ENCODE results near the gene A1BG. TPM values are rescaled to one million over a fixed set of nuclear protein-coding genes. Genes with fewer than 3 reads are reported as not detected.

A1BG gene
- total RNA-seq, 2 experiments from 2014 or later = 8.5 to 9.9 TPM

DNA sequence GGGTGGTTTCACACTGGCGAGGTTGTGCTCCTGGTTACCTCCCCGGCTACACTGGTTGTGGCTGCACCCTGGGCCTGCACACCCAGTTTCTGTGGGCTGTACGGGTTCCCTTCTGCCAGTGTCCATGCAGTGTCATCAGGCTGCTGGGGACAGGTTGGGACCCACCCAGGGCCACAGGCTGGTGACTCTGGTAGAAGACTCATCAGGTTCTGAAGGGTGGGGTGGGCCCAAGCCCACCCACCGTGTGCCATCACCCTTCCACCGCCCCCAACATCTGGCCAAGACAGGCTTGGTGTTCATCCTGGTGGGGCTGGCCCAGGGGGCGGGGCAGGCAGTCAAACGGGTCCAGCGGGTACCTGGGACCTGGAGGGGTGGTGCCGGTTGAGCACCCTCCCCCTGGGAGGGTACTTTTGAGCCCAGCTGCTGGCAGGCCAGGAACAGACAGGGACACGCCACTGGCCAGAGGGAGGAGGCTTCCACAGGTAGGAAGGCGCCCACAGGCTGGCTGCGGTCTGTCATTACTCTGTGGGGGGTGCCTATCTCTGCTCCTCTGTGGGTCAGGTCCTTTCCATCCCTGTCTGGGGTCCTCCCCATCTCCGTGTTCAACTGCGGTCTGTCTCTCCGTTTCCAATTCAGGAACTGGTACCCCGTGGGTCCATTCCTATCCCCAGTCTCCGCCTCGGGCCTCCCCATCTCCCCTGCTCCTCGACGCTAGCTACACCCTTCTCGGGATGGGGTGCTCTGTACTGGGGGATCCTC, 42.1 kb upstream of the A1BG start, which contains the start of gene RNF225:
TSS of gene RNF225 (plus strand) at position 437 of the 759 bp plus-strand sequence. CDS start 434 bp downstream, outside the sequence.
- peaks cover 30% of the 10 kb centered on the region for H3K4me1 Mint-ChIP-seq
- peaks cover 41% of the 10 kb centered on the region for H3K36me3 Mint-ChIP-seq (ENCODE audit: low read depth)
- CTCF ChIA-PET = interaction anchor here (0.6 kb wide), 1 partner anchor 159 kb away, joined by 7 read pairs; no protein-coding TSS in a partner anchor
- H3K27me3 Mint-ChIP-seq = no peaks in the 10 kb centered on the region
- POLR2A ChIA-PET = interaction anchor here (1.2 to 1.8 kb wide), 2 partner anchors 8 to 33 kb away, joined by 4 to 6 read pairs; partner anchors contain the start of genes RPS5 and ZNF497
- no peaks in the 10 kb centered on the region for H3K9me3 Mint-ChIP-seq
- no peak for DNase-seq
- no peak within 1 kb of the TSS for H3K4me3 Mint-ChIP-seq
- no peak within 1 kb of the TSS for H3K27ac Mint-ChIP-seq

DNA sequence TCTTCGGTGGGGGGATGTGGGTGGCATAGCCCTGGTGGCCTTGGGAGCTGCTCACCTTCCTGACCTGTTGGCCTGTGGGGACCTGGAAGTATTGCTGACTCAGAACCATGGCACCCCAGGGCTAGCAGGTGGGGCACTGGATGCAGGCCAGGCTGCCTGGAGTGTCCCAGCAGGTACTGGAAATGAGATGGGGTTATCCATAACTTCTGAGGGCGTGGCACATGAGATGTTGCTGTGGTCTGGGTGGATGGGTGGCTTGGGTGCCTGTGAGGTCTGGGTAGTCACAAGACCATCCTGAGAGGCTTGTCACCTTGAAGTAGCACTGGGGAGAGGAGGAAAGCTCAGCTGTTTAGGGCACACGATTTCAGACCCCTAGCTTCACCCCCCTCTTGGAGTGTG, 41.5 kb upstream of the A1BG start:
- no peak for DNase-seq
- Mint-ChIP-seq H3K36me3 (ENCODE audit: low read depth) (peaks cover 45% of the 10 kb centered on the region), H3K9me3 (no peaks in the 10 kb centered on the region), H3K4me3 (no peak overlapping the region), H3K27me3 (no peaks in the 10 kb centered on the region), H3K27ac (no peak overlapping the region), H3K4me1 (peaks cover 28% of the 10 kb centered on the region)
- ChIA-PET CTCF (interaction anchor here (0.6 kb wide), 1 partner anchor 159 kb away, joined by 7 read pairs; no protein-coding TSS in a partner anchor), POLR2A (interaction anchor here (1.2 to 1.8 kb wide), 2 partner anchors 8 to 32 kb away, joined by 4 to 6 read pairs; partner anchors contain the start of genes RPS5 and ZNF497)

DNA sequence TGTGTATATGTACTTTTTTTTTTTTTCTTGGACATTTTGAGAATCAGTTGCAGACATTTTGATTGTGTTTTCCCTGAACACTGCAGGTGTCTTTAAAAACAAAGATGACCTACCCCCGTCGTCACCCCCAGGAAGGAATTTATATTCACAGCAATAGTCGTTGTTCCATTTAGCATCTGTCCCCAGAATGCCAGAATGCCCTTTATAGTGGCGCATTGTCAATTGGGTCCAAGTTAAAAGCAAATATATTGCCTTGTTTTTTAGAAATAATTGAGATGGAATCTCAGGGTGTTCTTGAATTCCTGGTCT, 40.4 kb upstream of the A1BG start:
- H3K27ac Mint-ChIP-seq = no peak overlapping the region
- CTCF ChIA-PET = no interaction called here

DNA sequence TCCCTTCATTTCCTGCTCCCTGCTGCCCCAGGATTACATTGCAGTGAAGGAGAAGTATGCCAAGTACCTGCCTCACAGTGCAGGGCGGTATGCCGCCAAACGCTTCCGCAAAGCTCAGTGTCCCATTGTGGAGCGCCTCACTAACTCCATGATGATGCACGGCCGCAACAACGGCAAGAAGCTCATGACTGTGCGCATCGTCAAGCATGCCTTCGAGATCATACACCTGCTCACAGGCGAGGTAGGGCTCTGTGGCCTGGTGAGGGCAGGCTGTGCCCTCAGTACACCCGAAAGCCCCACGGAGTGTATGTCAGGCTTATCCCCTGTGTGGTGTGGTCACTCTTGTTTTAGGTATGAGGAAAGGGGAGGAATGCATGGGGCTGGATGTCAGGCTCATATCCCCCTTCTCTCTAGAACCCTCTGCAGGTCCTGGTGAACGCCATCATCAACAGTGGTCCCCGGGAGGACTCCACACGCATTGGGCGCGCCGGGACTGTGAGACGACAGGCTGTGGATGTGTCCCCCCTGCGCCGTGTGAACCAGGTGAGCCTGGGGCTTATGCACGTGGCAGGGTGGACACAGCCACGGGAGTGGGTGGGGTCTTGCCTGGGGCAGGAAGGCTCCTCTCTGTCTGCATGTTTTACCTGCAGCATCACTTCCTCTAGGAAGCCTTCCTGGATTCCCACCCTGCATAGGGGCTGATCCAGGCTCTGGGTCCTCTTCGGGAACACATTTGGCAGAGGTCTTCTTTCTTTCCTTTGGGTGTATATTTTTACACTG, 39.8 kb upstream of the A1BG start:
- peaks cover 39% of the 10 kb centered on the region for H3K4me1 Mint-ChIP-seq
- CTCF ChIA-PET = no interaction called here
- H3K27ac Mint-ChIP-seq = no peak overlapping the region
- H3K9me3 Mint-ChIP-seq = no peaks in the 10 kb centered on the region
- no peak overlapping the region for H3K4me3 Mint-ChIP-seq
- DNase-seq = no peak
- POLR2A ChIA-PET = no interaction called here
- H3K27me3 Mint-ChIP-seq = no peaks in the 10 kb centered on the region
- H3K36me3 Mint-ChIP-seq (ENCODE audit: low read depth) = peaks cover 58% of the 10 kb centered on the region

More for the DNA sequence above, 40.4 kb upstream of the A1BG start:
- Mint-ChIP-seq H3K4me1 (peaks cover 35% of the 10 kb centered on the region), H3K36me3 (ENCODE audit: low read depth) (peaks cover 53% of the 10 kb centered on the region), H3K9me3 (no peaks in the 10 kb centered on the region), H3K27me3 (no peaks in the 10 kb centered on the region), H3K4me3 (no peak overlapping the region)
- no peak for DNase-seq
- POLR2A ChIA-PET = no interaction called here

DNA sequence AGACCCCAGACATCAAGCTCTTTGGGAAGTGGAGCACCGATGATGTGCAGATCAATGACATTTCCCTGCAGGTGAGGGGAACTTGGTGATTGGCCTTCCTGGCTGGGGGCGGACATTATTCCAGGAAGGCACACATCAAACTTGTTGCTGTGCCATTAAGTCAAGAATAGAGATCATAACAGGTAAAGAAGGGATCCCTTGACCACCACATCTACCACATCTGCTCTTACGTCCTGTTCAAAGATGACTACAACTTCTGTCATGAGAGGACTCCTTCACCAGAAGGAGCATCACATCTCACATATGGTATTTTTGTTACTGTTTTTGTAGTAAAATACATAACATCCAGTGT, 34.9 kb upstream of the A1BG start:
- CTCF ChIA-PET = interaction anchor here (1.6 kb wide), 1 partner anchor 25 kb away, joined by 3 read pairs; the partner anchor contains the start of gene ZNF497
- Mint-ChIP-seq H3K4me1 (peaks cover 42% of the 10 kb centered on the region), H3K36me3 (ENCODE audit: low read depth) (peaks cover 49% of the 10 kb centered on the region)

DNA sequence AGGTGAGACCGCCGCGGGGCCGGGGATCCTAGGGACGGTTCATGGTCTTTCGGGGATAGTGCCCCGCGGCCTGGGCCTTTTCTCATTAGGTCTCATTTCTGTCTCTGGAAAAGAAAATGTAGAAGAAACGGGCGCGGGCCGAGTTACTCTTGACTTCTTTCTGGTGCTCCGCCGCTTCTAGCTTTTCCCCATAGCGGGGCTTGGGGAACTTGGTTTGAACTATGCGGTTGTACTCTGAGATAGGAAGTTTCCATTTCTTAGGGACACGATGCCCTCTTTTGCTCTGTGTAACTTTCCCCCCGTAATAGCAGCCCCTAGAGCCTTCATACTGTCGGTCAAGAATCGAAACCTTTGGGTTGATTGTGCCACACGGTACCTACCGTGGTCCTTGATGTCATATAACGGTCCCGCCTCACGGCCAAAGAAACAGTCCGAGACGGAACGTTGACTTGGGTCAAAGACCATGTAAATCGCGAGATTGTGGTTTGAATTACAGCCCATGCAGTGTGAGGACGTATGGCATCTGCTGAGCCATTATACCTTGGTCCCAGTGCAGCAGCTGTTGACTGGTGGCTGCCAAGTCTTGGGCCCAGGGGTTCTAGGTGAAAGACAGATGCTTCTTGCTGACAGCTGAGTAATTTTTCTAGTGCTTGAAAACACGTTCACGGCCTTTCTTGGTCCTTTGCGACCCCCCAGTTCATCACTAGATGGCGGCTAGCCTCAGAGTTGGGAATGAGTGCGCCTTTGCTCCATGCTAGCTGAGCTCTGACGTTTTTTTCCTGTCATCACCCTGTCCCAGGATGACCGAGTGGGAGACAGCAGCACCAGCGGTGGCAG, 34.3 kb upstream of the A1BG start:
- Mint-ChIP-seq H3K27ac (peak overlapping the region; percentile 96), H3K9me3 (no peaks in the 10 kb centered on the region), H3K27me3 (no peaks in the 10 kb centered on the region), H3K4me1 (peaks cover 42% of the 10 kb centered on the region), H3K36me3 (ENCODE audit: low read depth) (peaks cover 43% of the 10 kb centered on the region), H3K4me3 (peak overlapping the region; percentile 95)
- DNase-seq = no peak
- ChIA-PET POLR2A (interaction anchor here (0.6 to 2.9 kb wide), 9 partner anchors 8 to 204 kb away, joined by 3 to 15 read pairs (median 6); partner anchors contain the start of genes RNF225, ZBTB45, ZNF274 and ZNF324B), CTCF (interaction anchor here (1.6 kb wide), 1 partner anchor 25 kb away, joined by 3 read pairs; the partner anchor contains the start of gene ZNF497)

More for the DNA sequence above, 34.9 kb upstream of the A1BG start:
- Mint-ChIP-seq H3K4me3 (peak overlapping the region; percentile 95), H3K9me3 (no peaks in the 10 kb centered on the region), H3K27ac (peak overlapping the region; percentile 96), H3K27me3 (no peaks in the 10 kb centered on the region)
- no peak for DNase-seq
- POLR2A ChIA-PET = interaction anchor here (1.9 to 2.9 kb wide), 4 partner anchors 10 to 205 kb away, joined by 8 to 15 read pairs (median 10); partner anchors contain the start of genes ZBTB45, ZNF274 and ZNF497

DNA sequence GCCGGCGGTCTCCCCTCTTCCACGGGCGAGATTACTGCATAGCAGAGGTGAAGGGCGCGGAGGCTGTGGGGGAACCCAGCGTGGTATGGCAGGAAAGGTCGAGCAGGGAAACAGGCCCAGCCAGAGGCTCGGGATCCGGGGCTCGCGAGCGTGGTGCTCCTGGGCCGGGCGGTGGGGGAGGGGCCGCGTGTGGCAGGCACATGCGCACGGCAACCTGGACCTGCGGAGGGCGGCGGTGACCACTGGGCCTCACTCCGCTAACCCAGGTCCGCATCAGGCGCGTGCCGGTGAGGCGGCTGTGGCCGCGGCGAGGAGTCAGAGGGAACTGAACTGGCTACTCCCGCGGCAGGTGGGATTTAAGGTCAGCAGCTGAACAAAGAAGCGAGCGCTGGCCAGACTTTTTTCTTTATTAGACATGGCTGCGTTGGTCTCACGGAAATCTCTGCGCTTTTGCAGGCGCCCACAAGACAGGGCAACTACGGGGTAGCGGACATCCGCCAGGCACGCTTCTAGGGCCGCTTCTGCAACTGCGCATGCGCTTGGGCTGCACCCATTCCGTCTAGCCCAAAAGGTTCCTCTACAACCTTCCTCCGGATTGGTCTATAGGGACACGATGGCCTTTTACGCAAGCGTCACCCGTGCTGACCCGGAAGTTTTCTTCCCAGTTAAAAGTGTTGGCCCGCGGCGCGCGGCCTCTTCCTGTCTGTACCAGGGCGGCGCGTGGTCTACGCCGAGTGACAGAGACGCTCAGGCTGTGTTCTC, 33.5 kb upstream of the A1BG start, which contains the start of gene RPS5:
TSS of gene RPS5 (plus strand) at position 694 of the 762 bp plus-strand sequence. CDS start 869 bp downstream, outside the sequence.
- CTCF ChIA-PET = no interaction called here
- Mint-ChIP-seq H3K36me3 (ENCODE audit: low read depth) (peaks cover 38% of the 10 kb centered on the region), H3K9me3 (no peaks in the 10 kb centered on the region), H3K27ac (peak within 1 kb of the TSS; percentile 96), H3K4me3 (peak within 1 kb of the TSS; percentile 95), H3K4me1 (peaks cover 46% of the 10 kb centered on the region), H3K27me3 (no peaks in the 10 kb centered on the region)
- DNase-seq = peak; percentile 96
- POLR2A ChIA-PET = interaction anchor here (0.9 to 2.9 kb wide), 10 partner anchors 9 to 204 kb away, joined by 3 to 15 read pairs (median 6); partner anchors contain the start of genes CHMP2A, RNF225, ZBTB45 and ZNF274

DNA sequence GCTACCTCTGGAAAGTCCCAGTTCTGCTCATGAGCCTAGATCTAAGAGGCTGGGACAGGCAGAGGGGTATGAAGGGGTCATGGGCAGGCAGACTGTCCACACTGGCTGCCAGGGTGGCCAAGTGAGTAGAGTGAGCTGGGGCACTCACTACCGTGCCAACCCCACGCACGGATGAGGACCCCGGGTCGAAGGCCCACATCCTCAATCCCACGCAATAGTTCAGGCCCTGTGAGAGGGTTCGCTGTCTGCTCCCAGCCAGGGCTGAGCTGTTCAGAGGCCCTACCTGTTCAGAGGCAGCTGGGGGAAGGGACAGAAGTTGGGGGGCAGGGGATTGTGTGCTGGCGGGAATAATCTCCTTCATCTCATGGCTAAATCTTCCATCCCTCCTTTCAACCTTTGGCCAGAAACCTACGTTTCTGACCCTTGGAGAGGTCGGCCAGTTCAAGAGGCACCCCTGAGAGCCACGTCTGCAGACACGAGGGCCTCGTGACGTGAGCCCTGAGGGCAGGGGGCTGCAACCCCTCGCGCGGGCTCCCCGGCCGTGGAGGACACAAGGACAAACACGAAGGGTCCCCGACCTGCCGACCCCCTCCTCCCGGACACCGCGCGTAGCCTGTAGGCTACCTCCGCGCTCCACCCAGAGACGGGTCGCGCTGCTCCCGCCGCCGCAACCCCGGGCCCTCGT, 32.7 kb upstream of the A1BG start:
- H3K4me3 Mint-ChIP-seq = peak overlapping the region; percentile 95
- H3K36me3 Mint-ChIP-seq (ENCODE audit: low read depth) = peaks cover 36% of the 10 kb centered on the region
- H3K27me3 Mint-ChIP-seq = no peaks in the 10 kb centered on the region
- peak overlapping the region; percentile 96 for H3K27ac Mint-ChIP-seq
- ChIA-PET CTCF (no interaction called here), POLR2A (interaction anchor here (0.7 to 2.9 kb wide), 10 partner anchors 10 to 169 kb away, joined by 3 to 15 read pairs (median 4); partner anchors contain the start of genes CHMP2A, RNF225, ZNF497 and ZNF584)
- no peaks in the 10 kb centered on the region for H3K9me3 Mint-ChIP-seq
- peaks cover 50% of the 10 kb centered on the region for H3K4me1 Mint-ChIP-seq
- DNase-seq = peak; percentile 28

DNA sequence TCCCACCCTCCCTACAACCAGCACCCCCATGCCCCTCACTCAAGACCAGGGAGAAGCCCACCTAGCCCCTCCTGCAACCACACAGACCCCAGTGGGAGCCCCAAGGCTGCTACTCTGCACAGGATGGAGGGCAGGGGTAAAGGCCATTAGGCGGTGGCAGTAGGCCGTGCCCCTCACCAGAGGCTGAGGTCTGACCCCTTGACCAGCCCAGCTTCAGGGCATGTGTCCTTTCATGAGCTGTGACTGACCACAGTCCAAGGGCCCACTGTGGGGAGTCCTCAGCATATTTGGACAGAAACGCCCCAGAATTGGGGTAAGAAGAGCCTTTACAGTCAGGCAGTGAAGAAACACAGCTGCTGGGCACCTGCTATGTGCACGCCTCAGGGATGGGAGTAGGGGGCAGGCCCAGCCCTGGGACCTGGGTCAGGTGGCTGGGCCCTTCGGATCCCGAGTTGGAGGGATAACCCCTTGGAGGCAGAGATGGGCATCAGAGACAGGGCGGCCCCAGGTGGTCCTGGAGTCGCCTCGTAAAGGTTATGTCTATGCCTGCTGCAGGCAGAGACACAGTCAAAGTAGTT, 32.1 kb upstream of the A1BG start:
- H3K4me1 Mint-ChIP-seq = peaks cover 44% of the 10 kb centered on the region
- DNase-seq = no peak
- H3K36me3 Mint-ChIP-seq (ENCODE audit: low read depth) = peaks cover 31% of the 10 kb centered on the region
- ChIA-PET POLR2A (interaction anchor here (0.7 to 2.9 kb wide), 4 partner anchors 22 to 80 kb away, joined by 3 to 15 read pairs (median 4); partner anchors contain the start of genes ZNF497 and ZNF584), CTCF (no interaction called here)
- H3K4me3 Mint-ChIP-seq = peak overlapping the region; percentile 95
- no peaks in the 10 kb centered on the region for H3K9me3 Mint-ChIP-seq
- H3K27ac Mint-ChIP-seq = peak overlapping the region; percentile 96
- no peaks in the 10 kb centered on the region for H3K27me3 Mint-ChIP-seq

DNA sequence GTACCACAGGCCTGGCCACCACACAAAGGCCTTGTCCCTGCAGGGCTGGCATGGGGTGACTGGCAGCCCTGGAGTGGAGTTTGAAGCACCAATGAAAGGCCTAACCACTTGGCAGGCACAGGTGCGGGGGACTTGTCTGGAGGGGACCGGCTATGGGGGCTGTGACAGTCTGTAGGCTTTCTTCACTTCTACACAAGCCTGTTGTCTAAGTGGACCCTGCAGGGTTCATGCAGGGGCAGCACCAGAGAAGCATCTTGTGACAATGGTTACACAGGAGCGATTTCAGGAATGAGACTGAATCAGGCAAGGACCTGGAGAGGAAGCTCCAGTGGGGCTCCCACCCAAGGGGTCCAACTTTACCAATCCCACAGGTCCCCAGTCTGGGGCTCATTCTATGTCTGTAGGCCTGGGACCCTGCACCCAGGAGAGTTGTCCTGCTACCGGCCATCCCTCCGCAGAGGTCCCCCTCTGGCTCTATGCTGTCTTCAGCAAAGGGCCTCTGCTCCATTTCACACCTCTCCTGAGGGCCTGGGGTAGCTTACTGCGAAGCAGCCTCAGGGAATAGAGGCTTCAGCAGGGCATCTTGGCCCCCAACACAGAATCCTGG, 29.8 kb upstream of the A1BG start:
- POLR2A ChIA-PET = interaction anchor here (1.6 kb wide), 1 partner anchor 106 kb away, joined by 3 read pairs; no protein-coding TSS in a partner anchor
- H3K27ac Mint-ChIP-seq = no peak overlapping the region
- CTCF ChIA-PET = no interaction called here
- H3K4me3 Mint-ChIP-seq = peak overlapping the region; percentile 44
- H3K36me3 Mint-ChIP-seq (ENCODE audit: low read depth) = peaks cover 13% of the 10 kb centered on the region
- H3K27me3 Mint-ChIP-seq = no peaks in the 10 kb centered on the region
- no peaks in the 10 kb centered on the region for H3K9me3 Mint-ChIP-seq
- H3K4me1 Mint-ChIP-seq = peaks cover 43% of the 10 kb centered on the region
- no peak for DNase-seq

Data from activated CD4-positive, alpha-beta memory T cell treated with anti-CD3 and anti-CD28 coated beads, Interleukin-2, amount 10 ng/mL, durations not matched to agents 7 days and 5 days (primary cell).